GM18870 (cell line): Measurements from ENCODE around the gene SLC38A2.
A peak's percentile ranks its signal among the peaks of the same experiment; 100 is the strongest.

ENCODE experiments used
- ATAC-seq: cut with Tn5 transposase; IDR thresholded peaks from one replicate; pipeline ENCODE4 v1.9.1; 2021; ENCODE audit warnings: moderate library complexity; ENCODE audit not compliant: unreplicated experiment

The SLC38A2 gene

DNA sequence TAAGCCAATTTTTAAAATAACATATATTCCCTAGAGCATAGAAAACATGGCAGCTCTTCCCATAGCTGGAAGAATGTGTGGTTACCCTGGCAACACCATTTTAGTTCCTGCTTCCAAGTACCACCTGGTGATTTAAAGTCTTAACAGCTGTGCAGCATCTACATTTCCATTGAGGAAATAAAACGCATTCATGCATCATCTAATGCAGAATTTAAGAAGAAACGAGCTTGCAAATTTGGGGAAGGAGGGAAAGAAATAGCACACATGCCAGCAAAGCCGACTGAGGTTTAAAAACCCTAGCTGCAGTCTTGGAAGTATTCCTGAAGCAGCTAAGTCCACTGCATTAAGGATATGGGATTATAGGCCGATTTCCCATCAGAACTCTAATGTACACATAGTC lies 22.8 kb upstream of the SLC38A2 start:
- ATAC-seq: no peak

DNA sequence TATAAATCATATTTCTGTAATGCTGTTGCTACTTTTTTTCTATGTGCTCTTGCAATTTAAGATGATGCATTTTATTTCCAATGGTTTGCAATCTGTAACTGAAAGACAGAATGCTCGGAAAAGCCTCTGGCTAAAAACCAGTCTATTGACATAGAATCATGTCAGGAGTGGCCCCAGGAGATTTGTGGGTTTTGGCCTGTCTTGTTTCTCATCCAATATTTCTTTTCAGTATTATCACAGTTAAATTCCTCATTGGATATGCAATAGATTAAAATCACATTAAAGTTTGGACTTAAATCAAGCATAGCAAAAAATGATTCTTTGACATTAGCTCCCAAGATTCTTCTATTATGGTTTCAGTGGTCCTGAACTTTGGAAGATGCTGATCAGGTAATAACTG lies 19.1 kb upstream of the SLC38A2 start:
- ATAC-seq: no peak

DNA sequence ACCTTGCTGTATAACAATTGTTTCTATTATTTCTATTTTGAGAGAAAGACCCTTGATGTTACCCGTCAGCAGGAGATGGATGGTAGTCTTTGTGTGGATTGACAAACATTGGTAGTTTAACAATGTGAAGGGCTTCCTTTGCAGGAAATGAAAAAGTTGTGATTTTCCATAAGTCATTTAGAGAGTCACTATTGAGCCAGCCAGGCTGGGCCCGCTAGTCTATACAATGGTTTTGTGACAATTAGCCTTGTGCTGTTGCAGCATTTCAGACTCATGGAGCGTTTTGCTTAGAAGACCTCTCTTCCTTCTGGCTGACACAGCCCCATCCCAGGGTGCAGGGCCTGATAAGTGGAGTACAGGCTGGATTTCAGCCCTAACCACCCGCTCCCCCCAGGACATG lies 18.3 kb upstream of the SLC38A2 start:
- peak; percentile 21 for ATAC-seq

DNA sequence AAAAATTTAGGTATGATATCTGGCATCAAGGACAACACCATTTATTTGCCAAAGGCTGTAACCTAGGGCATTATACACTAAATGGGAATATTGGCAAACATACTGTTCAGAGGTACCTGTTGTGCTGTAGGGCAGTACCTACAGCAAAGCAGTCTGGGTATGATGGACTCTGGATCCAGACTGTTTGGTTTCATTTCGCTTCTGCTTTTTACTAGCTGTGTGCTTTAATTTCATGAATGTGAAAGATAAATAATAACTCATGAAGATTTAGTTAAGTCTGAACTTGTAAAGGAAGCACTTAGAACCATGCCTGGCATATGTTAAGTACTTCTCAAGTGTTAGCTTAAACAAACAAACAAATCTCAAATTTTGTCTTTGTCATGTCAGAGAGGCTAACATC lies 17.7 kb upstream of the SLC38A2 start:
- no peak for ATAC-seq

- ATAC-seq: no peak
Observed at GRCh38 chr12:46389031-46389616, 16.6 kb upstream of the SLC38A2 start.

DNA sequence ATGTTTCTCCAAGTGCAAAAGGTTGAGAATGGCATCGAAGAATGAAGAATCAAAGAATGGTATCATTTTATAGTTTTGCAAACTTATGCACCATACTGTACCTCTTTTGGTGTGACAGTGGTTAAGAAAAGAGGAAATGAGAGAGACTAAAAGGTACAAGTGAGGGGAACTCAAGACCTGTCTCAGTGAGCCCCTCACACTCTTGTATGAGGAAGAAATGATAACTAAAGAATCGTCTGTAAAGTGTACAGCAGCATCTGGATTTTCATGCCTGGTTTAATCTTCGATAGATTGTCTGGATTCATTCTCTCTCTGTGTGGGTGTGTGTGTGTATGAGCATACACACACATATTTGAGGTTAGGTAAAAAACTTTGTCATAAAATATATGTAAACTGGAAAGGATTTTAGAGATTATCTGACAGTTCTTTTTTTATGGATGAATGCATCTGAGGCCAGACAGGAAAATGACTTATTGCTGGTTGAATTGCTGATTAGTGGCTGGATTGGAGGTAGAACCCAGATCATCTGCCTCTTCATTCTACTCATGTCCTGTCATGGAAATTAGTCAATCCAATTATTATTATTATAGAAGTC lies 16.0 kb upstream of the SLC38A2 start:
- peak; percentile 59 for ATAC-seq

- peak; percentile 23 for ATAC-seq
Observed at GRCh38 chr12:46387670-46388069, 15.1 kb upstream of the SLC38A2 start.

DNA sequence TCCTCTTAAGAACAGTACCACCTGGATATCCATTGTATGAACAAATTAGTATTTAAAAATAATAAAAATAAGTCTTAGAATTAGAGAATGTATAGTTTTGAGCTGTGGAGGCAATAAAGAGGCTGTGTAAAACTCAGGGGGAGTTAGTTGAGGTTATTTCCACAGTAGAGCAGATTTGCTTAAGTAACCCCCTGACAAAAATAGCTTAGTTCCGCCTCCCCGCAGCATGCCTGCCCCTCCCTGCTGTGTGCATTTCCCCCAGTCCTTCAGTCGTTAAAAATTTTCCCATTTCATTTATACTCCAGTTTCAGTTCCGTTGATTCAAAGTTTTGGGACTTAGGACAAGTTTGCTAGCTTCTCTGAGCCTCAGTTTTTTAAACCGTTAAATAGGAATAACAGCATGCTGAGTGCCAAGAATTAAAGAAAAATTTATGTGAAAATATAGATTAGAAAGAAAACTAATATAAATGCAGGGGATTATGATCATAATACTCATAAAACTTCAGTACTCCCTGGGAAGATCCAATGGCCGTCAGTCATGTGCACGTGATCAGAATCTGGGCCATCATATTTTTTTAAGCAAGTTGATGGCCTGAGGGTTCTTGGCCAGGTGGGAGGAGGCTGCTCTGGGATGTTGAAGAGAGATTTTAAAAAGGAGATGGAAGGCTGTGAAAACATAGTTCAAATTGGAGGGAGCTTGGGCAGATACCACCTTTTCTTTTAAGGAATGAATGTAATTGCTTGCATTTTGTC lies 14.5 kb upstream of the SLC38A2 start:
- ATAC-seq: peak; percentile 20

- no peak for ATAC-seq
Observed at GRCh38 chr12:46386360-46386867, 13.8 kb upstream of the SLC38A2 start.

- no peak for ATAC-seq
Observed at GRCh38 chr12:46385438-46385837, 12.9 kb upstream of the SLC38A2 start.

DNA sequence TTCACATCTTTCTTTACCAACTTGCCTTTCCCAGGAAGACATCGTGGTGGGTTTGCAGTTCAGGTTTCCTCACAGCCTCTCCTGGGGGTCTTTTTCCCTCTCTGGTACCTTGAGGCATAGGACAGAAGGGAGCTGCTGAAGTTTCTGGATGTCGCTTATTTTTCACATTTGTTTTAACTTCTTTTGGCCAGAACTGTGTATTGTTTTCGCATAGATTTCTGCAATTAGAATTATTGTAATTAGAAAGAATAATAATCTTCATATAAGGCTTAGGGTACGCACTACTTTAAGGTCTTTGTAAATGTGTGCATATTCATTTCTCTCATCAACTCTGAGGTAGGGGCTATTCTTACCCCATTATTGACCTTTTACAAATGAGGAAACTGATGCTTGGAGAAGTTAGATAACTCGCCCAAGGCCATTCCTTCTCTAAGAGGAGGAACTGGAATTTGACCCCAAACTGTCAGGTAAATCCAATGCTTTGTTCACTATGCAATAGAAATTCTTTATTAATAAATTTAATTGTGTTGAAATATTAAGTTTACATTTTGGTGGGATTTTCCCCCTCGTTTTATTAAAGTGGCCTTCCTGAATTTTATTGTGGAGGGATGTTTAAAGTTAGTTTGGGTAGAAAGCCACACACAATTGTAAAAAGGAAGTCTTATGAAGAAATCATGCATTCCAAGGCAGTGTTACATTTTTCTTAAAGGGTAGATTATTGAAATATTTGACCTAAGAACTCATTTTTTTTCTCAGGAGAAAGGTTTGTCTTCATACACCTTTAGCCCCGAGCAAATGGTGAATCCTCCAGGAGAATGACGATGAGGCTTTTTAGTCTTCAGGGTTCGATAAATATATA lies 12.1 kb upstream of the SLC38A2 start:
- no peak for ATAC-seq

DNA sequence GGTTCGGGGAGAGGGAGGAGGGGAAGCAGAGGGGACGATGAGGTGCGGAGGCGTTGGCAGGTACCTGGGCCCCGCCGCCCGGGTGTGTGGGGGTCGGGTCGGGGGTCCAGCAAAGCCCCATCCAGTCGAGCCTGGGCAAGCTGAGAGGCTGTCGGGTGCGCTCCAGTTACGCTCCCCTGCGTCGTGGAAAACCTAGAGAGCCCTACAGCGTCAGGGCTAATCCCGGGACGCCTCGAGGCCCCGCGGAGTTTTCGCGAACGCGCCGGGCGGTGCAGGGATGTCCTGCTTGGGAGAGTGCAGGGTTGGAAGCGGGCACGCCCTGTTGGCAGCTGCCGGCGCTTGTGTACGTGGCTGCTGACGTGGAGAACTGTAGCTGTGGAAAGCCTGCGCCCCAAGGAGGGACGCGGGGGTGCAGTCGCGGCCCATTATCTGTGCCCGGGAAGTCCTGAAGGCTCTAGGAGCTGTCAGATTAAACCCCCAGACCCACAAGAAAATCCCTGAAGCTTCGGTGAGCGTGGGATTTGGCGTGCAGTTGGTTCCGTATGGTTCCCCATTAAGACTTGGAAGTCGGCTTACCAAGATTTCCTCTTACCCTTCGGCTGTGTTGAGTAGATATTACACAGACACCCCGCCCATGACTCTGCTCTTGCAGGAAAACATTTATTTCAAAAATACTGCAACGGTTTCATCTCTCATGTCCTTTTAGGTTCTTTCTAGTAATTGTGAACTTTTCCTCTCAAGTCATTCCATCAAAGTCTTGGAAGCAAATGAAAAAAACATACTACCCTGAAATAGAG lies 11.3 kb upstream of the SLC38A2 start:
- ATAC-seq: peak; percentile 29

- ATAC-seq: peak; percentile 51
Observed at GRCh38 chr12:46382964-46383653, 10.5 kb upstream of the SLC38A2 start.

DNA sequence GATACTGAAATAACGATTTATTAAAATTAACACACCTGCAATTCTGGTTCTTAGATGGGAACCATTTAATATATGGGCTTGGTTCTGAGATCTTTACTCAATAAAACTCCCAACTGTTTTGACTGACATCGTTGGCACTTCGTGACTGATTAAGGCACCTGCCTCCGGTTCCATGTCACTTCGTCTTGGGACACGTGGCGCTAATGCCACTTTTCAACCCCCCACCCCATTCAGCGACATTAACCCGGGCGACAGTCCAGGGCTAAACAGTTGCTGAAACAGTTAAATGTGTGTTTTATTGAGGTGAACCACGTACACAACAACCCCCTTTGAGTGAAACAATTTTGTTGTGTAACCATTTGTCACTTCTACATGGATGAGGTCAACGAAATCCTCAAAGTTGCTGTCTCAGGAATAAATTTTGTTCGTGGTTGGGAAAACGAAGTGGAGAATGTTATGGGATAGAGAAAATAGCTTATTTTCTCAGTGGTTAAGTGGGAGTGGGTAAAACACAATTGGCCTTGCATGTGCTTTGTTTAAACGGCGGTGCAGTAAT lies 9.9 kb upstream of the SLC38A2 start:
- ATAC-seq: no peak

- ATAC-seq: no peak
Observed at GRCh38 chr12:46380881-46381280, 8.3 kb upstream of the SLC38A2 start.

DNA sequence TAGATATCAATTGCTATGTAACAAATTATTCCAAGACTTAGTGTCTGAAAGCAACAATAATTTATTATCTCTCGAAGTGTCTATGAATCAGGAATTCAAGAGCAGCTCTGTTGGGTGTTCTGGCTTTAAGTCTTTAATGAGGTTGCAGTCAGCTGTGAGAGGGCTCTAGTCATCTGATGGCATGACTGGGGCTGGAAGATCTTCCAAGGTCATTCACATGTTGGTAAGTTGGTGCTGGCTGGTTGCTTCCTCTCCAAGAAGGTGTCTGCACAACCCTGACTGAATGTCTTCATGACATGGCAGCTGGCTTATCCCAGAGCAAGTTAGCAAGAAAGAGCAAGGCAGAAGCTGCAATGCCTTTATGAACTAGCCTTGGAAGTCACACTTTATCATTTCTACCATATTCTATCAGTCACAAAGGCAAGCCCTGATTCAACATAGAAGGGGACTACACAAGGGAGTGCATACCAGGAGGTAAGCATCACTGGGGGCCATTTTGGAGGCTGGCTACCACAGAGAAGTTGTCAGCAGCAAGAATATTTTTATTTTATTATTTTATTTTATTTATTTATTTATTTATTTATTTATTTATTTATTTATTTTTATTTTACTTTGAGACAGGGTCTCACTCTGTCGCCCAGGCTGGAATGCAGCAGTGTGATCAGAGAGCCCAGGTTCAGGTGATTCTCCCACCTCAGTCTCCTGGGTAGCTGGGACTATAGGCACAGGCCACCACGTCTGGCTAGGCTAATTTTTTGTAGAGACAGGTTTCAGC lies 7.6 kb upstream of the SLC38A2 start:
- no peak for ATAC-seq

- ATAC-seq: no peak
Observed at GRCh38 chr12:46379352-46379751, 6.8 kb upstream of the SLC38A2 start.

- ATAC-seq: no peak
Observed at GRCh38 chr12:46378530-46378929, 6.0 kb upstream of the SLC38A2 start.

GRCh38 chr12:46377678-46378077 lies 5.1 kb upstream of the SLC38A2 start:
- no peak for ATAC-seq
